Breast epithelium (tissue), 4 donors: ENCODE measurements around the gene FAM229A. TPM values are rescaled to one million over a fixed set of nuclear protein-coding genes. Genes with fewer than 3 reads are reported as not detected.

Experiments
- DNase-seq, 2 donors: peaks; one replicate each; pipeline ENCODE4 v3.0.0-alpha.2; 2019; ENCODE audit warnings: low spot score in 2 of 2
- H3K27ac ChIP-seq, 2 donors: fragments of 200-600 bp; sonication (generic) in 1 of 2; one replicate each; pipeline ENCODE4 v1.5.1; 2016 to 2019; ENCODE audit warnings: mild to moderate bottlenecking in 1 of 2
- H3K27me3 ChIP-seq, 2 donors: fragments of 200-600 bp; sonication (generic) in 1 of 2; one replicate each; pipeline versions ENCODE4 v1.5.1 to v1.6.0; 2017 to 2019; ENCODE audit warnings: control low read depth in 1 of 2, mild to moderate bottlenecking in 1 of 2
- H3K36me3 ChIP-seq: fragments of 200-600 bp; one replicate; pipeline ENCODE4 v1.5.1; 2019
- H3K4me1 ChIP-seq, 2 donors: fragments of 200-600 bp; sonication (generic); one replicate each; pipeline ENCODE4 v1.5.1; 2016 to 2019; ENCODE audit warnings: control low read depth in 1 of 2
- H3K4me3 ChIP-seq, 3 donors: fragments of 200-600 bp; sonication (generic); 1 replicate in 2 of 3; 2 replicates in 1 of 3; pipeline ENCODE4 v1.5.1; 2016 to 2019; ENCODE audit warnings: mild to moderate bottlenecking in 3 of 3, moderate library complexity in 2 of 3
- H3K9me3 ChIP-seq, 2 donors: fragments of 200-600 bp; sonication (generic) in 1 of 2; one replicate each; pipeline ENCODE4 v1.5.1; 2016 to 2019; ENCODE audit warnings: control low read depth in 1 of 2
- POLR2A ChIP-seq: fragments of 450-650 bp; IDR thresholded peaks from one replicate; pipeline ENCODE4 v1.6.1; 2016; ENCODE audit warnings: antibody characterized with exemption, mild to moderate bottlenecking, moderate library complexity
- POLR2AphosphoS5 ChIP-seq, 3 donors: sonication (generic); formaldehyde crosslinking; IDR thresholded peaks; one replicate each; pipeline ENCODE4 v1.6.1; 2017; ENCODE audit warnings: antibody characterized with exemption in 3 of 3
- intact Hi-C: fragments of 100-400 bp; cut with DNase I; formaldehyde crosslinking; loops from one replicate; pipeline ENCODE4 v1.15.1; 2023; ENCODE audit warnings: low total_unique reads
- total RNA-seq, 3 donors: library from RNA; depleted of rRNA; stranded (reverse); fragments of >200 nt; gene quantifications; one replicate each; pipeline ENCODE4 v1.1.0, GENCODE V29; 2016
- TF ChIP-seq, protein P1 (sequence below), 3 donors: fragments of 450-650 bp; IDR thresholded peaks; one replicate each; pipeline ENCODE4 v1.5.1; 2016 to 2017; ENCODE audit warnings: antibody characterized with exemption in 3 of 3, mild to moderate bottlenecking in 3 of 3, moderate library complexity in 3 of 3

FAM229A gene
- total RNA-seq, 3 donors from 2014 or later = 8.8 to 15.8 (median 10.2) TPM

DNA sequence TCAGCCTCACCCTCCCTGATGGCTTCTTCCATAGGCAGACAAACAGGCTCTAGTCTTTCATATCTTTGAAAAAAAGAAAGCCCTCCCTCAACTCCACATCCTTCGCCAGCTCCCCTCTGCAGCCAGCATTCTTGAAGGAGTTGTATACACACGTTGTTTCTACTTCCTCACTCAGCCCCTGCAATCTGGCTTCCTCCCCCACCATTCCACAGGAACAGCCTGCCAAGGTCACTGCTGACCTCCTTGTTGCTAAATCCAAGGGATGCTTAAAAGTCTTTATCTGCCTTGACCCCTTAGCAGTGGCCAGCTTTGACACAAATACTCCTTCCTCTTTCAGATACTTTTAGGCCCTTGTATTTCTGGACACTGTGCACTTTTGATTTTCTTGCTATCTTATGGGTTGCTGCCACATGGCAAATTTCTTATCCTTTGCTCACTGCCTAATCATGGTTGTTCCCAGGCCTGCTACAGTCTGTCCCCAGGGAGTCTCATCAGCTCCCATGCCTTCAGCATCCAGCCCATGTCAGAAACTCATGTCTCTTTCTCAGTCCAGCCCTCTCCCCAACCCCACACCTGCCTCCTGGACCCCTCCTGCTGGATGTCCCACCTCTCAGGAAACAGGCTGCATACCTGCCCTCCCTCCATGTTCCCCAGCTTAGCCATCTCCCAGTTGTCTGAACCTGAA lies 8.3 kb downstream of the FAM229A start:
- no peaks in the 10 kb centered on the region for H3K36me3 ChIP-seq
- H3K4me3 ChIP-seq = no peak overlapping the region
- H3K27me3 ChIP-seq = no peaks in the 10 kb centered on the region
- intact Hi-C loops = no loop called here
- H3K4me1 ChIP-seq = peaks cover 0 to 15% of the 10 kb centered on the region in 2 donors
- H3K27ac ChIP-seq = peak overlapping the region; percentile 60 to 96
- DNase-seq = no peak
- H3K9me3 ChIP-seq = no peaks in the 10 kb centered on the region
- TF ChIP-seq, protein P1, sequence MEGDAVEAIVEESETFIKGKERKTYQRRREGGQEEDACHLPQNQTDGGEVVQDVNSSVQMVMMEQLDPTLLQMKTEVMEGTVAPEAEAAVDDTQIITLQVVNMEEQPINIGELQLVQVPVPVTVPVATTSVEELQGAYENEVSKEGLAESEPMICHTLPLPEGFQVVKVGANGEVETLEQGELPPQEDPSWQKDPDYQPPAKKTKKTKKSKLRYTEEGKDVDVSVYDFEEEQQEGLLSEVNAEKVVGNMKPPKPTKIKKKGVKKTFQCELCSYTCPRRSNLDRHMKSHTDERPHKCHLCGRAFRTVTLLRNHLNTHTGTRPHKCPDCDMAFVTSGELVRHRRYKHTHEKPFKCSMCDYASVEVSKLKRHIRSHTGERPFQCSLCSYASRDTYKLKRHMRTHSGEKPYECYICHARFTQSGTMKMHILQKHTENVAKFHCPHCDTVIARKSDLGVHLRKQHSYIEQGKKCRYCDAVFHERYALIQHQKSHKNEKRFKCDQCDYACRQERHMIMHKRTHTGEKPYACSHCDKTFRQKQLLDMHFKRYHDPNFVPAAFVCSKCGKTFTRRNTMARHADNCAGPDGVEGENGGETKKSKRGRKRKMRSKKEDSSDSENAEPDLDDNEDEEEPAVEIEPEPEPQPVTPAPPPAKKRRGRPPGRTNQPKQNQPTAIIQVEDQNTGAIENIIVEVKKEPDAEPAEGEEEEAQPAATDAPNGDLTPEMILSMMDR (IDR thresholded peaks at IDR 0.05) = no peak
- TF ChIP-seq POLR2A (no peak), POLR2AphosphoS5 (IDR thresholded peaks at IDR 0.05) (no peak)

DNA sequence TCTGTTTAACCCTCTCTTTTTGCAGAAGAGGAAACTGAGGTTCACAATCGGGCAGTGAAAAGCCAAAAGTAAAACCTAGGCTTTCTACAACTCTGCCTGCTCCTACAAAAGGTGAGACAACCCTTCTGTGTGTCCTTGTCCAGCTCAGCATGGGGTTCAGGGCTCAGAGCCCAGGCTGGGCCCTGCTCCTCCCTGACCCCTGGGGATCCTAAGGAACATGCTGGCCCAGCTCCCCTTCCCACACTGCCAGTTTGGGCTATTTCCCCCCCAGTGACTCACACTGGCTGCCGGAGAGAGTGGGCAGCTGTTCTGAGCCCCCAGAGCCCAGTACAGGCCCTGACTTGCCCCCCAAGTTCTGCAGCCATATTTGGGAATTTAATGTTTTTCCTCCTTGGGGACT lies 8.9 kb downstream of the FAM229A start:
- Histone ChIP-seq H3K36me3 (no peaks in the 10 kb centered on the region), H3K9me3 (no peaks in the 10 kb centered on the region), H3K4me3 (no peak overlapping the region), H3K27me3 (no peaks in the 10 kb centered on the region), H3K4me1 (peaks cover 0 to 15% of the 10 kb centered on the region in 2 donors), H3K27ac (peak overlapping the region; percentile 60 to 96)
- TF ChIP-seq POLR2AphosphoS5 (IDR thresholded peaks at IDR 0.05) = no peak
- TF ChIP-seq POLR2A = no peak
- TF ChIP-seq, protein P1 (IDR thresholded peaks at IDR 0.05) = no peak
- intact Hi-C loops = no loop called here
- DNase-seq = no peak

DNA sequence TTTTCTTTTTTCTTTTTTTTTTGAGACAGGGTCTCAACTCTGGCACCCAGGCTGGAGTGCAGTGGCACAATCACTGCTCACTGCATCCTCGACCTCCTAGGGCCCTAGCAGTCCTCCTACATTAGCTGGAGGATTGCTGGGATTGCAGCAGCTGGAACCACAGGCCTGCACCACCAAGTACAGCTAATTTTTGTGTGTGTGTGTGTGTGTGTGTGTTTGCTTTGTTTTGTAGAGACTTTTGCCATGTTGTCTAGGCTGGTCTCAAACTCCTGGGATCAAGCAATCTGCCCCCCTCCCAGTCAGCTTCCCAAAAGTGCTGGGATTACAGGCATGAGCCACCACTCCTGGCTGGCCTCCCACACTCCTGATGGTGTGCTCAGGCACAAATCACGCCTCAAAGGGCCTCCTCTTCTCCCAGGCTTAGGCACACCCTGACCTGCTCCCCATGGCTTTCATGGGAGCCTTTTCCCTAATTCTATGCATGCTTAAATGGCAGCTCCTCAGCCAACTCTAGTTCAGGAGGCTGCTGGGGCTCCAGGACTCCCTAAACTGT lies 9.4 kb downstream of the FAM229A start:
- H3K4me1 ChIP-seq = peaks cover 0 to 15% of the 10 kb centered on the region in 2 donors
- H3K27me3 ChIP-seq = no peaks in the 10 kb centered on the region
- no peak for DNase-seq
- peak overlapping the region; percentile 60 to 96 for H3K27ac ChIP-seq
- H3K9me3 ChIP-seq = no peaks in the 10 kb centered on the region
- TF ChIP-seq POLR2A = no peak
- TF ChIP-seq, protein P1 (IDR thresholded peaks at IDR 0.05) = no peak
- no peak for TF ChIP-seq POLR2AphosphoS5 (IDR thresholded peaks at IDR 0.05)
- intact Hi-C loops = no loop called here
- H3K4me3 ChIP-seq = no peak overlapping the region
- no peaks in the 10 kb centered on the region for H3K36me3 ChIP-seq

DNA sequence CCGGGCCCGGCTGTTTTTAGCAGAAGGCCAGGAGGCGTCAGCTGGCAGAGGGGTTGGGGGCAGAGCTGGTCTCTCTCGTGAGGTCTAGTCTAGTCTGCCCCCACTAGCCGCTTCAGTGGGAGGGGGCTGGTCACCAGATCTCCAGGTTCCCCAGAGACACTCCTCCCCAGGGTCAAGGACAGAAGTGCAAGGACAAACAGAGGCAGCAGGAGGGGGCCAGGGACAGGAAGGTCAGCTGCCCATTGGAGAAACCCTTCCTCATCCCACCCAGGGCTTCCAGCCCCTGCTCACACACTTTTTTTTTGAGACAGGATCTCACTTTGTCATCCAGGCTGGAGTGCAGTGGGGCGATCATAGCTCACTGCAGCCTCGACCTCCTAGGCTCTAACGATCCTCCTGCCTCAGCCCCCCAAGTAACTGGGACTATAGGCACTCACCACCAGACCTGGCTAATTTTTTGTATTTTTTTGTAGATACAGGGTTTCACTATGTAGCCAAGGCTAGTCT lies 10.0 kb downstream of the FAM229A start:
- intact Hi-C loops = no loop called here
- H3K27ac ChIP-seq = peak overlapping the region; percentile 96 to 99
- TF ChIP-seq POLR2AphosphoS5 (IDR thresholded peaks at IDR 0.05) (no peak), POLR2A (no peak)
- TF ChIP-seq, protein P1 (IDR thresholded peaks at IDR 0.05) = no peak
- no peaks in the 10 kb centered on the region for H3K36me3 ChIP-seq
- peaks cover 0 to 15% of the 10 kb centered on the region in 2 donors for H3K4me1 ChIP-seq
- no peaks in the 10 kb centered on the region for H3K9me3 ChIP-seq
- H3K27me3 ChIP-seq = no peaks in the 10 kb centered on the region
- H3K4me3 ChIP-seq = peak overlapping the region; percentile 65 to 98 (median 81)
- DNase-seq = no peak
